NT2/D1 (cell line): ENCODE data around the gene PPTC7.

Source experiments
- SUZ12 ChIP-seq: IDR thresholded peaks from 2 replicates; pipeline ENCODE4 v1.6.1; 2011; ENCODE audit not compliant: insufficient read length, insufficient read depth; ENCODE audit errors: extremely low read depth
- YY1 ChIP-seq: IDR thresholded peaks from 2 replicates; pipeline ENCODE4 v1.6.1; 2011; ENCODE audit not compliant: insufficient read length, insufficient read depth
- ZNF274 ChIP-seq: IDR thresholded peaks from 2 replicates; pipeline ENCODE4 v1.6.1; 2011; ENCODE audit warnings: mild to moderate bottlenecking, low read depth, low read length

- TF ChIP-seq YY1, result no peak
- TF ChIP-seq SUZ12, result no peak
- no peak for TF ChIP-seq ZNF274
These were observed 44.5 kb upstream of the PPTC7 start for GRCh38 chr12:110627500-110628195.
